ENCODE measurements around the gene CTIF.
A peak's percentile ranks its signal among the peaks of the same experiment; 100 is the strongest.

DNA sequence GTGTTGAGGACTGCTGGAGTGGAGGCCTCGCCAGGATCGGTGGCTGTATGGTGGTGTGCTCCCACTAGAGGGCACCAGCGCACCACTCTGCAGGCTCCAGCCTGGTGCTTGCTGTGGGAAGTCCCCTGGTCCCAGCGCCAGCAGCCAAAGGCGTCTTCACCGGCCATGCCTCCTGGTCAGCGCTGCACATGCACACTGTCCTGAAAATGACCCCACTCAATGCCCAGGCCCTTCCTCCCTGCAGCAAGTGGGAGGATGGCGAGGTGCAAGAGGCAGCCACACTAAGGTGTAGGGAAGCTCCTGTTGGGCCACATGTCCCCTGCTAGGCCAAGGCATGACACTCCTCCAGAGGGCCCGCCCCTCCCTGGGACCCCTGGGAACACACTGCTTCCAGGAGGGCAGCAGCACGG, 136.5 kb downstream of the CTIF start:
- TF ChIP-seq, protein P1, sequence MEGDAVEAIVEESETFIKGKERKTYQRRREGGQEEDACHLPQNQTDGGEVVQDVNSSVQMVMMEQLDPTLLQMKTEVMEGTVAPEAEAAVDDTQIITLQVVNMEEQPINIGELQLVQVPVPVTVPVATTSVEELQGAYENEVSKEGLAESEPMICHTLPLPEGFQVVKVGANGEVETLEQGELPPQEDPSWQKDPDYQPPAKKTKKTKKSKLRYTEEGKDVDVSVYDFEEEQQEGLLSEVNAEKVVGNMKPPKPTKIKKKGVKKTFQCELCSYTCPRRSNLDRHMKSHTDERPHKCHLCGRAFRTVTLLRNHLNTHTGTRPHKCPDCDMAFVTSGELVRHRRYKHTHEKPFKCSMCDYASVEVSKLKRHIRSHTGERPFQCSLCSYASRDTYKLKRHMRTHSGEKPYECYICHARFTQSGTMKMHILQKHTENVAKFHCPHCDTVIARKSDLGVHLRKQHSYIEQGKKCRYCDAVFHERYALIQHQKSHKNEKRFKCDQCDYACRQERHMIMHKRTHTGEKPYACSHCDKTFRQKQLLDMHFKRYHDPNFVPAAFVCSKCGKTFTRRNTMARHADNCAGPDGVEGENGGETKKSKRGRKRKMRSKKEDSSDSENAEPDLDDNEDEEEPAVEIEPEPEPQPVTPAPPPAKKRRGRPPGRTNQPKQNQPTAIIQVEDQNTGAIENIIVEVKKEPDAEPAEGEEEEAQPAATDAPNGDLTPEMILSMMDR (IDR thresholded peaks at IDR 0.05) = peak; percentile 87
- no peak for TF ChIP-seq JUND (IDR thresholded peaks at IDR 0.05)
- no peak for TF ChIP-seq POLR2AphosphoS5 (IDR thresholded peaks at IDR 0.05; ENCODE audit: low read depth, low read length)
- TF ChIP-seq, protein P2, sequence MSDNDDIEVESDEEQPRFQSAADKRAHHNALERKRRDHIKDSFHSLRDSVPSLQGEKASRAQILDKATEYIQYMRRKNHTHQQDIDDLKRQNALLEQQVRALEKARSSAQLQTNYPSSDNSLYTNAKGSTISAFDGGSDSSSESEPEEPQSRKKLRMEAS (IDR thresholded peaks at IDR 0.05; ENCODE audit: low read depth) = peak; percentile 47; the same call in 1 of the 2 replicates
- peak; percentile 70; the same call in 1 of the 2 replicates for TF ChIP-seq MXI1 (IDR thresholded peaks at IDR 0.05; ENCODE audit: low read depth, low read length)
- TF ChIP-seq TAF1 (IDR thresholded peaks at IDR 0.05; ENCODE audit: borderline replicate concordance, low read depth, low read length) = no peak
- TF ChIP-seq RXRA (IDR thresholded peaks at IDR 0.05; ENCODE audit: borderline replicate concordance, low read depth) = no peak
- TF ChIP-seq RFX5 (IDR thresholded peaks at IDR 0.05; ENCODE audit: low read length) = no peak
- TF ChIP-seq FOXM1 (IDR thresholded peaks at IDR 0.05; ENCODE audit: low read depth) = no peak

All from SK-N-SH (cell line).